GM21423 (cell line): Measurements from ENCODE around the gene ID3.
A peak's percentile ranks its signal among the peaks of the same experiment; 100 is the strongest.

ENCODE experiments used
- ATAC-seq: cut with Tn5 transposase; IDR thresholded peaks from one replicate; pipeline ENCODE4 v1.9.1; 2021; ENCODE audit warnings: mild to moderate bottlenecking, moderate library complexity; ENCODE audit not compliant: unreplicated experiment

Gene ID3

GRCh38 chr1:23567629-23567995 lies 8.3 kb upstream of the ID3 start:
- ATAC-seq, result no peak

- no peak for ATAC-seq
These were observed 7.0 kb upstream of the ID3 start for GRCh38 chr1:23566304-23566703.

GRCh38 chr1:23565776-23566175 lies 6.5 kb upstream of the ID3 start:
- no peak for ATAC-seq

- no peak for ATAC-seq
These were observed 5.3 kb upstream of the ID3 start for GRCh38 chr1:23564529-23565122.

- no peak for ATAC-seq
These were observed 4.6 kb upstream of the ID3 start for GRCh38 chr1:23563755-23564374.

- ATAC-seq, result no peak
These were observed 3.7 kb upstream of the ID3 start for GRCh38 chr1:23563003-23563402.

- no peak for ATAC-seq
These were observed 3.0 kb upstream of the ID3 start for GRCh38 chr1:23562137-23562876.

GRCh38 chr1:23561813-23562100 lies 2.5 kb upstream of the ID3 start:
- ATAC-seq, result no peak

GRCh38 chr1:23561076-23561812 lies 1.9 kb upstream of the ID3 start:
- ATAC-seq, result no peak

- ATAC-seq, result no peak
These were observed 862 bp upstream of the ID3 start for GRCh38 chr1:23559985-23560741.

- ATAC-seq, result no peak
These were observed 497 bp downstream of the ID3 start for GRCh38 chr1:23558872-23559135.

GRCh38 chr1:23558140-23558871 lies 995 bp downstream of the ID3 start:
- no peak for ATAC-seq

- ATAC-seq, result no peak
These were observed 1.7 kb downstream of the ID3 start for GRCh38 chr1:23557471-23558124.

- ATAC-seq, result no peak
These were observed 2.4 kb downstream of the ID3 start for GRCh38 chr1:23556635-23557470.

- ATAC-seq, result no peak
These were observed 3.2 kb downstream of the ID3 start for GRCh38 chr1:23555986-23556634.

- no peak for ATAC-seq
These were observed 3.9 kb downstream of the ID3 start for GRCh38 chr1:23555270-23555985.

- peak; percentile 48 for ATAC-seq
These were observed 4.6 kb downstream of the ID3 start for GRCh38 chr1:23554481-23555269.

GRCh38 chr1:23554127-23554480 lies 5.2 kb downstream of the ID3 start:
- no peak for ATAC-seq
